Caco-2 (cell line): Measurements from ENCODE around the gene PPP1R2. TPM values are rescaled to one million over a fixed set of nuclear protein-coding genes. Genes with fewer than 3 reads are reported as not detected.

ENCODE experiments used
- BruUV-seq: library from RNA; stranded (reverse); fragments of 400-500 nt; replicated peaks from 2 replicates; lab custom pipeline; 2021; lab: Mats Ljungman, UMichigan
- CTCF ChIA-PET: fragments of 300-600 bp; sonication (Branson Sonifier 250); formaldehyde crosslinking; loops from one replicate; lab custom pipeline; 2022; ENCODE audit warnings: antibody characterized with exemption; lab: Charles Lee
- POLR2A ChIA-PET: fragments of 300-600 bp; sonication (Branson Sonifier 250); formaldehyde crosslinking; loops from one replicate; lab custom pipeline; 2022; ENCODE audit warnings: antibody characterized with exemption; lab: Charles Lee
- DNase-seq, 2 experiments: peaks; one replicate each; pipeline versions ENCODE4 v3.0.0 to v3.0.0-alpha.2; 2020 to 2022
- H3K27me3 ChIP-seq: replicated peaks from 2 replicates; pipeline ENCODE4 v1.6.0; 2011; ENCODE audit warnings: low read length; ENCODE audit not compliant: control insufficient read depth, insufficient read depth
- H3K36me3 ChIP-seq: 2 replicates; pipeline ENCODE4 v1.5.1; 2011; ENCODE audit warnings: low read length; ENCODE audit not compliant: control insufficient read depth, insufficient read depth
- H3K4me1 ChIP-seq: fragments of 250-450 bp; sonication (Bioruptor Pico); 2 replicates; pipeline ENCODE4 v1.5.1; 2020; ENCODE audit warnings: mild to moderate bottlenecking
- H3K4me3 ChIP-seq: 2 replicates; pipeline ENCODE4 v1.5.1; 2011; ENCODE audit warnings: low read depth, mild to moderate bottlenecking, control low read depth, low read length
- H3K9me3 ChIP-seq: fragments of 250-450 bp; sonication (Bioruptor Pico); 2 replicates; pipeline ENCODE4 v1.5.1; 2020; ENCODE audit warnings: mild to moderate bottlenecking, moderate library complexity
- H3K27ac Mint-ChIP-seq: one replicate; pipeline ENCODE4 v1.8.0; 2022; ENCODE audit warnings: mixed read lengths; ENCODE audit not compliant: unreplicated experiment
- H3K27me3 Mint-ChIP-seq: one replicate; pipeline ENCODE4 v1.8.0; 2022; ENCODE audit warnings: mixed read lengths; ENCODE audit not compliant: insufficient read depth, unreplicated experiment
- H3K36me3 Mint-ChIP-seq: one replicate; pipeline ENCODE4 v1.8.0; 2022; ENCODE audit warnings: mild to moderate bottlenecking, mixed read lengths; ENCODE audit not compliant: insufficient read depth, unreplicated experiment
- H3K4me1 Mint-ChIP-seq: one replicate; pipeline ENCODE4 v1.8.0; 2022; ENCODE audit warnings: low read depth, mixed read lengths; ENCODE audit not compliant: unreplicated experiment
- H3K4me3 Mint-ChIP-seq: one replicate; pipeline ENCODE4 v1.8.0; 2022; ENCODE audit warnings: mild to moderate bottlenecking, moderate library complexity, mixed read lengths; ENCODE audit not compliant: unreplicated experiment
- H3K9me3 Mint-ChIP-seq: one replicate; pipeline ENCODE4 v1.8.0; 2022; ENCODE audit warnings: mixed read lengths; ENCODE audit not compliant: unreplicated experiment
- intact Hi-C: fragments of 100-400 bp; cut with micrococcal nuclease; formaldehyde crosslinking; loops from one replicate; pipeline ENCODE4 v1.10.0; 2022; ENCODE audit not compliant: unreplicated experiment
- total RNA-seq: library from RNA; stranded (reverse); gene quantifications from 2 replicates; pipeline ENCODE4 v1.2.3, GENCODE V29; 2022
- TF ChIP-seq, protein P1 (sequence below), 2 experiments: fragments of 200-600 bp in 1 of 2; IDR thresholded peaks; 1 replicate in 1 of 2; 2 replicates in 1 of 2; pipeline versions ENCODE4 v1.5.1 to v1.8.0; 2011 to 2022; ENCODE audit warnings: antibody characterized with exemption in 1 of 2, control low read depth in 1 of 2, inconsistent platforms in 1 of 2, low read depth in 1 of 2, low read length in 1 of 2, mild to moderate bottlenecking in 1 of 2, moderate library complexity in 1 of 2; ENCODE audit not compliant: insufficient read depth in 1 of 2, severe bottlenecking in 1 of 2, unreplicated experiment in 1 of 2

Gene PPP1R2
- total RNA-seq, 1 experiment from 2014 or later = 150 TPM

DNA sequence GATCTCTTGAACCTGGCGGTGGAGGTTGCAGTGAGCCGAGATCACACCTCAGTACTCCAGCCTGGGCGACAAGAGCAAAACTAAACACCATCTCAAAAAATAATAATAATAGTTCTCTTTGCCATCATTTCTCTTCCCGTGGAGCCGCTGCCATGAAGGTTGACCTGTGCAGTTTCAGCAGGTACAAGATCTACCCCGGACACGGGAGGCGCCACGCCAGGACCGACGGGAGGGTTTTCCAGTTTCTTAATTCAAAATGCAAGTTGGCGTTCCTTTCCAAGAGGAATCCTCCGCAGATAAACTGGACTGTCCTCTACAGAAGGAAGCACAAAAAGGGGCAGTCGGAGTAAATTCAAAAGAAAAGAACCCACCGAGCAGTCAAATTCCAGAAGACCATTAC, 11.3 kb upstream of the PPP1R2 start:
- ChIA-PET POLR2A (no interaction called here), CTCF (no interaction called here)

DNA sequence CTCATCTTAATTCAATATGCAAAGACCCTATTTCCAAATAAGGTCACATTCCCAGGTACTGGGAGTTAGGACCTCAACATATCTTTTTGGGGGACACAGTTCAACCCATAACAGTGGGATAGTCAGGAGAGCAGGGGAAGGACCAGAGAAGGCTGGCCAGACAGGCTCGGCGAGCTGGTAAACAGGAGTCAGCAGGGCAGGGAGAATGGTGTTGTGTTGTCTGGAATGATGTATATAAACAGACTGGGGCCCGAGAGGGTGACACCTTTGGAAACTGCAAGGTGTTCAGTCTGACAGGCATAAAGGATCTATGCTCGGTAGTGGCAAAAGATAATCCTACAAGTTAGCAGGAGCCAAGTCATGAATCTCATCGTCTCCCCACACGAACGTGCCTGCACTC, 10.1 kb upstream of the PPP1R2 start:
- Mint-ChIP-seq H3K27ac (peak overlapping the region; percentile 54), H3K36me3 (peaks cover 20% of the 10 kb centered on the region), H3K9me3 (peaks cover 9% of the 10 kb centered on the region), H3K4me1 (peaks cover 50% of the 10 kb centered on the region), H3K4me3 (no peak overlapping the region), H3K27me3 (no peaks in the 10 kb centered on the region)
- ChIA-PET CTCF (no interaction called here), POLR2A (interaction anchor here (1.2 kb wide), 1 partner anchor 10 kb away, joined by 6 read pairs; the partner anchor contains the start of gene PPP1R2)
- H3K4me3 ChIP-seq = no peak overlapping the region
- no TSS peak for BruUV-seq
- intact Hi-C loops = no loop called here
- no peaks in the 10 kb centered on the region for H3K27me3 ChIP-seq
- DNase-seq = no peak
- peaks cover 48% of the 10 kb centered on the region for H3K4me1 ChIP-seq
- TF ChIP-seq, protein P1, sequence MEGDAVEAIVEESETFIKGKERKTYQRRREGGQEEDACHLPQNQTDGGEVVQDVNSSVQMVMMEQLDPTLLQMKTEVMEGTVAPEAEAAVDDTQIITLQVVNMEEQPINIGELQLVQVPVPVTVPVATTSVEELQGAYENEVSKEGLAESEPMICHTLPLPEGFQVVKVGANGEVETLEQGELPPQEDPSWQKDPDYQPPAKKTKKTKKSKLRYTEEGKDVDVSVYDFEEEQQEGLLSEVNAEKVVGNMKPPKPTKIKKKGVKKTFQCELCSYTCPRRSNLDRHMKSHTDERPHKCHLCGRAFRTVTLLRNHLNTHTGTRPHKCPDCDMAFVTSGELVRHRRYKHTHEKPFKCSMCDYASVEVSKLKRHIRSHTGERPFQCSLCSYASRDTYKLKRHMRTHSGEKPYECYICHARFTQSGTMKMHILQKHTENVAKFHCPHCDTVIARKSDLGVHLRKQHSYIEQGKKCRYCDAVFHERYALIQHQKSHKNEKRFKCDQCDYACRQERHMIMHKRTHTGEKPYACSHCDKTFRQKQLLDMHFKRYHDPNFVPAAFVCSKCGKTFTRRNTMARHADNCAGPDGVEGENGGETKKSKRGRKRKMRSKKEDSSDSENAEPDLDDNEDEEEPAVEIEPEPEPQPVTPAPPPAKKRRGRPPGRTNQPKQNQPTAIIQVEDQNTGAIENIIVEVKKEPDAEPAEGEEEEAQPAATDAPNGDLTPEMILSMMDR (IDR thresholded peaks at IDR 0.05; ENCODE audit: insufficient read depth in 1 of 2, low read depth in 1 of 2, low read length in 1 of 2, severe bottlenecking in 1 of 2, unreplicated experiment in 1 of 2) = no peak
- H3K9me3 ChIP-seq = no peaks in the 10 kb centered on the region
- H3K36me3 ChIP-seq = no peaks in the 10 kb centered on the region

More for the DNA sequence above, 11.3 kb upstream of the PPP1R2 start:
- H3K4me1 ChIP-seq = peaks cover 49% of the 10 kb centered on the region
- peaks cover 14% of the 10 kb centered on the region for H3K36me3 Mint-ChIP-seq
- H3K36me3 ChIP-seq = no peaks in the 10 kb centered on the region
- TF ChIP-seq, protein P1 (IDR thresholded peaks at IDR 0.05; ENCODE audit: insufficient read depth in 1 of 2, low read depth in 1 of 2, low read length in 1 of 2, severe bottlenecking in 1 of 2, unreplicated experiment in 1 of 2) = no peak
- intact Hi-C loops = no loop called here
- DNase-seq = no peak
- BruUV-seq = no TSS peak
- H3K4me1 Mint-ChIP-seq = peaks cover 43% of the 10 kb centered on the region
- H3K27me3 ChIP-seq = no peaks in the 10 kb centered on the region
- H3K27me3 Mint-ChIP-seq = no peaks in the 10 kb centered on the region
- no peaks in the 10 kb centered on the region for H3K9me3 ChIP-seq
- H3K4me3 Mint-ChIP-seq = no peak overlapping the region
- no peak overlapping the region for H3K4me3 ChIP-seq
- peaks cover 9% of the 10 kb centered on the region for H3K9me3 Mint-ChIP-seq
- no peak overlapping the region for H3K27ac Mint-ChIP-seq

DNA sequence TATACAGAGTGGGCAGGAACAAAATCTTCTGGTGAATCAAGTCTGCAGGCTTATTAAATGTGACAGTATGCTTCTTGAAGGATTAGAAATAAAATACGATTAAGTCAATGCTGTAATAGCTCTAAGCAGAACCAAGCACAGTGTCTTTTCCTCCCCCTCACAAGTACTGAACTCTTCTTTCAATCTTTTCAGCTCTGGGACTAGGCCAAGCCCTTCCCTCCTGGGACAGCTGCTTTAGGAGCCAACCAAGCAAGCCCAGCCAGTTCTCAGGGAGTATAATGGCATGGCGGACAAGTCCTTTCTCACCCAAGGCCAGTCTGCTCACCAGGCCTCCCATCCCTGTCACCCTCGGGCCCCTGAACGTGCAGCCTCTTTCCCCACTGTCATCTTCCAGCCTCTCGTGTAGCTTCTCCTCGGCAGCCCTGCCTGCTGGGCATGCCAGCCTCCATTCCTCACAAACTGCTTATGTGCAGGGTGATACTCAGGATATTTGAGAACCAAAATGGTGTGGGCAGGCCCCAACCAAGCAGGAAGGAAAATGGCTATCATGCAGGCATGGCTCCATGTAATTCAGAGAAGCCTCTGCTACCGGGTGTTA, 8.4 kb upstream of the PPP1R2 start:
- Histone ChIP-seq H3K9me3 (no peaks in the 10 kb centered on the region), H3K36me3 (no peaks in the 10 kb centered on the region), H3K4me3 (no peak overlapping the region), H3K27me3 (no peaks in the 10 kb centered on the region), H3K4me1 (peaks cover 48% of the 10 kb centered on the region)
- no TSS peak for BruUV-seq
- Mint-ChIP-seq H3K36me3 (peaks cover 17% of the 10 kb centered on the region), H3K4me3 (no peak overlapping the region), H3K4me1 (peaks cover 63% of the 10 kb centered on the region), H3K27me3 (no peaks in the 10 kb centered on the region), H3K9me3 (peaks cover 9% of the 10 kb centered on the region), H3K27ac (peak overlapping the region; percentile 82)
- TF ChIP-seq, protein P1 (IDR thresholded peaks at IDR 0.05; ENCODE audit: insufficient read depth in 1 of 2, low read depth in 1 of 2, low read length in 1 of 2, severe bottlenecking in 1 of 2, unreplicated experiment in 1 of 2) = no peak
- ChIA-PET POLR2A (interaction anchor here (0.5 kb wide), 1 partner anchor 28 kb away, joined by 4 read pairs; no protein-coding TSS in a partner anchor), CTCF (no interaction called here)
- no peak for DNase-seq
- intact Hi-C loops = no loop called here
